HEK293 (cell line): ENCODE measurements around the gene SVIL.

ENCODE experiments used
- CTCF ChIA-PET: fragments of 350-600 bp; formaldehyde crosslinking; extraction: SDS; loops from one replicate; lab custom pipeline; 2021; ENCODE audit warnings: antibody characterized with exemption; lab: Yijun Ruan, JAX
- POLR2A ChIA-PET: fragments of 300-600 bp; formaldehyde crosslinking; extraction: SDS; loops from one replicate; lab custom pipeline; 2020; ENCODE audit warnings: antibody characterized with exemption, inconsistent platforms; lab: Yijun Ruan, JAX
- H3K27ac ChIP-seq: fragments of 200-500 bp; sonication (Bioruptor generic); 2 replicates; pipeline ENCODE4 v1.5.1; 2014; ENCODE audit warnings: low read depth, low read length, control low read depth, inconsistent platforms; ENCODE audit errors: extremely low read depth
- H3K36me3 ChIP-seq, 2 experiments: fragments of 200-500 bp in 1 of 2; sonication (Bioruptor generic) in 1 of 2; 1 replicate in 1 of 2; 2 replicates in 1 of 2; pipeline ENCODE4 v1.5.1; 2014 to 2017; ENCODE audit warnings: inconsistent platforms in 2 of 2, low read length in 2 of 2; ENCODE audit not compliant: control insufficient read depth in 2 of 2, insufficient read depth in 1 of 2
- H3K4me1 ChIP-seq: fragments of 200-500 bp; sonication (Bioruptor generic); 2 replicates; pipeline ENCODE4 v1.5.1; 2014; ENCODE audit warnings: mild to moderate bottlenecking, low read length, inconsistent platforms; ENCODE audit not compliant: control insufficient read depth, insufficient read depth
- H3K4me3 ChIP-seq: 2 replicates; pipeline ENCODE4 v1.5.1; 2011; ENCODE audit warnings: low read depth, mild to moderate bottlenecking, control low read depth, low read length, moderate library complexity
- H3K9me3 ChIP-seq: fragments of 200-500 bp; sonication (Bioruptor generic); 2 replicates; pipeline ENCODE4 v1.5.1; 2014; ENCODE audit warnings: low read depth, low read length, inconsistent platforms; ENCODE audit not compliant: control insufficient read depth, insufficient read depth
- BCL11A ChIP-seq: fragments of 450-650 bp; formaldehyde crosslinking; IDR thresholded peaks from 2 replicates; pipeline ENCODE4 v1.5.1; 2016; ENCODE audit warnings: low read depth, missing biosample characterization, missing genetic modification characterization
- EGR2 ChIP-seq: fragments of 450-650 bp; formaldehyde crosslinking; IDR thresholded peaks from 2 replicates; pipeline ENCODE4 v1.5.1; 2016; ENCODE audit warnings: low read depth, missing biosample characterization, missing genetic modification characterization
- GLIS2 ChIP-seq: fragments of 450-650 bp; formaldehyde crosslinking; IDR thresholded peaks from 2 replicates; pipeline ENCODE4 v1.5.1; 2016; ENCODE audit warnings: missing biosample characterization, missing genetic modification characterization
- KLF7 ChIP-seq: fragments of 450-650 bp; formaldehyde crosslinking; IDR thresholded peaks from 2 replicates; pipeline ENCODE4 v1.5.1; 2016; ENCODE audit warnings: missing biosample characterization, missing genetic modification characterization, borderline replicate concordance
- PRDM1 ChIP-seq: fragments of 450-650 bp; formaldehyde crosslinking; IDR thresholded peaks from 2 replicates; pipeline ENCODE4; 2016; ENCODE audit warnings: missing biosample characterization, missing genetic modification characterization
- PRDM2 ChIP-seq: fragments of 450-650 bp; formaldehyde crosslinking; IDR thresholded peaks from 2 replicates; pipeline ENCODE4 v1.5.1; 2016; ENCODE audit warnings: missing biosample characterization, missing genetic modification characterization, borderline replicate concordance
- PRDM6 ChIP-seq: fragments of 450-650 bp; formaldehyde crosslinking; IDR thresholded peaks from 2 replicates; pipeline ENCODE4 v1.5.1; 2017; ENCODE audit warnings: missing biosample characterization, missing genetic modification characterization
- SCRT1 ChIP-seq: fragments of 450-650 bp; formaldehyde crosslinking; IDR thresholded peaks from 2 replicates; pipeline ENCODE4 v1.5.1; 2016; ENCODE audit warnings: missing biosample characterization, missing genetic modification characterization, borderline replicate concordance
- SP7 ChIP-seq: fragments of 450-650 bp; formaldehyde crosslinking; IDR thresholded peaks from 2 replicates; pipeline ENCODE4 v1.5.1; 2016; ENCODE audit warnings: missing biosample characterization, missing genetic modification characterization
- ZFP3 ChIP-seq: fragments of 450-650 bp; formaldehyde crosslinking; IDR thresholded peaks from 2 replicates; pipeline ENCODE4 v1.5.1; 2016; ENCODE audit warnings: low read depth, missing biosample characterization, missing genetic modification characterization
- ZNF121 ChIP-seq: fragments of 450-650 bp; formaldehyde crosslinking; IDR thresholded peaks from 2 replicates; pipeline ENCODE4 v1.5.1; 2016; ENCODE audit warnings: missing biosample characterization, missing genetic modification characterization
- ZNF132 ChIP-seq: fragments of 450-650 bp; formaldehyde crosslinking; IDR thresholded peaks from 2 replicates; pipeline ENCODE4 v1.5.1; 2017; ENCODE audit warnings: missing biosample characterization, missing genetic modification characterization, borderline replicate concordance
- ZNF140 ChIP-seq: fragments of 450-650 bp; formaldehyde crosslinking; IDR thresholded peaks from 2 replicates; pipeline ENCODE4 v1.5.1; 2016; ENCODE audit warnings: missing biosample characterization, missing genetic modification characterization
- ZNF202 ChIP-seq: fragments of 450-650 bp; formaldehyde crosslinking; IDR thresholded peaks from 2 replicates; pipeline ENCODE4 v1.5.1; 2016; ENCODE audit warnings: missing biosample characterization, missing genetic modification characterization, borderline replicate concordance
- ZNF221 ChIP-seq: fragments of 450-650 bp; formaldehyde crosslinking; IDR thresholded peaks from 2 replicates; pipeline ENCODE4 v1.5.1; 2017; ENCODE audit warnings: missing biosample characterization, missing genetic modification characterization, borderline replicate concordance
- ZNF366 ChIP-seq: fragments of 450-650 bp; formaldehyde crosslinking; conservative IDR thresholded peaks from 2 replicates; pipeline ENCODE4 v1.5.1; 2016; ENCODE audit warnings: missing biosample characterization, missing genetic modification characterization
- ZNF529 ChIP-seq: fragments of 450-650 bp; formaldehyde crosslinking; IDR thresholded peaks from 2 replicates; pipeline ENCODE4 v1.5.1; 2017; ENCODE audit warnings: missing genetic modification characterization, missing biosample characterization; ENCODE audit not compliant: insufficient replicate concordance
- ZNF548 ChIP-seq: fragments of 450-650 bp; formaldehyde crosslinking; IDR thresholded peaks from 2 replicates; pipeline ENCODE4 v1.5.1; 2016; ENCODE audit warnings: missing biosample characterization, missing genetic modification characterization
- ZNF561 ChIP-seq: fragments of 450-650 bp; IDR thresholded peaks from 2 replicates; pipeline ENCODE4 v1.5.1; 2018; ENCODE audit warnings: missing biosample characterization, missing genetic modification characterization, borderline replicate concordance
- ZNF610 ChIP-seq: fragments of 450-650 bp; formaldehyde crosslinking; IDR thresholded peaks from 2 replicates; pipeline ENCODE4 v1.5.1; 2016; ENCODE audit warnings: missing biosample characterization, missing genetic modification characterization, borderline replicate concordance
- ZNF654 ChIP-seq: fragments of 450-650 bp; formaldehyde crosslinking; IDR thresholded peaks from 2 replicates; pipeline ENCODE4 v1.5.1; 2016; ENCODE audit warnings: low read depth, missing biosample characterization, missing genetic modification characterization
- ZNF692 ChIP-seq: fragments of 450-650 bp; formaldehyde crosslinking; IDR thresholded peaks from 2 replicates; pipeline ENCODE4 v1.5.1; 2016; ENCODE audit warnings: missing biosample characterization, missing genetic modification characterization
- ZNF843 ChIP-seq: fragments of 450-650 bp; formaldehyde crosslinking; IDR thresholded peaks from 2 replicates; pipeline ENCODE4 v1.5.1; 2016; ENCODE audit warnings: missing biosample characterization, missing genetic modification characterization
- ZSCAN16 ChIP-seq: fragments of 450-650 bp; formaldehyde crosslinking; IDR thresholded peaks from 2 replicates; pipeline ENCODE4 v1.5.1; 2016; ENCODE audit warnings: missing biosample characterization, missing genetic modification characterization

The SVIL gene

GRCh38 chr10:29663718-29664117 is 28.9 kb upstream of the SVIL start:
- ChIA-PET POLR2A (no interaction called here), CTCF (interaction anchor here (0.7 kb wide), 2 partner anchors 54 to 58 kb away, joined by 3 read pairs; no protein-coding TSS in a partner anchor)
- TF ChIP-seq ZNF202 (no peak), PRDM1 (tag by site-specific recombination) (no peak), KLF7 (no peak), SCRT1 (tag by site-specific recombination) (no peak), ZNF529 (tag by site-specific recombination) (no peak), ZNF132 (tag by site-specific recombination) (no peak), ZFP3 (no peak), ZNF561 (no peak), ZNF654 (tag by site-specific recombination) (no peak), EGR2 (tag by site-specific recombination) (no peak), ZNF121 (tag by site-specific recombination) (no peak), ZNF140 (tag by site-specific recombination) (no peak), ZSCAN16 (no peak), ZNF692 (tag by site-specific recombination) (no peak), ZNF610 (tag by site-specific recombination) (no peak), PRDM6 (tag by site-specific recombination) (no peak), ZNF221 (tag by site-specific recombination) (no peak)
- Histone ChIP-seq H3K4me3 (no peak overlapping the region), H3K27ac (no peak overlapping the region), H3K4me1 (peaks cover 11% of the 10 kb centered on the region), H3K36me3 (no peaks in the 10 kb centered on the region), H3K9me3 (no peaks in the 10 kb centered on the region)

- ChIA-PET CTCF (interaction anchor here (0.7 to 0.8 kb wide), 2 partner anchors 39 to 139 kb away, joined by 3 to 4 read pairs; no protein-coding TSS in a partner anchor), POLR2A (interaction anchor here (1.4 kb wide), 1 partner anchor 32 kb away, joined by 4 read pairs; no protein-coding TSS in a partner anchor)
- peaks cover 27% of the 10 kb centered on the region for H3K4me1 ChIP-seq
- H3K9me3 ChIP-seq, result no peaks in the 10 kb centered on the region
- H3K36me3 ChIP-seq, result peaks cover 0 to 10% of the 10 kb centered on the region in 2 experiments; a peak in 2 of 3 replicates
- no peak overlapping the region for H3K4me3 ChIP-seq
- peak overlapping the region; percentile 65 for H3K27ac ChIP-seq
- peak; percentile 70 for TF ChIP-seq ZNF366 (tag by site-specific recombination)
- TF ChIP-seq ZNF692 (tag by site-specific recombination), result peak; percentile 66; the same call in 1 of the 2 replicates
- TF ChIP-seq ZNF843 (tag by site-specific recombination), result peak; percentile 68; the same call in 1 of the 2 replicates
- TF ChIP-seq ZNF548, result no peak
- peak; percentile 94 for TF ChIP-seq GLIS2 (tag by site-specific recombination)
- peak; percentile 97 for TF ChIP-seq SP7 (tag by site-specific recombination)
- no peak for TF ChIP-seq PRDM2
- TF ChIP-seq BCL11A (tag by site-specific recombination), result peak; percentile 84; the same call in 1 of the 2 replicates
These were observed 24.5 kb upstream of the SVIL start for GRCh38 chr10:29658984-29659965.
